GM21423 (cell line): ENCODE measurements around the gene CPED1.
A peak's percentile ranks its signal among the peaks of the same experiment; 100 is the strongest.
"Not testable (repeated sequence)": the region's sequence is repeated elsewhere in the genome, so short reads cannot be mapped to it uniquely, and the experiment has no call there.

ENCODE experiments used
- ATAC-seq: cut with Tn5 transposase; IDR thresholded peaks from one replicate; pipeline ENCODE4 v1.9.1; 2021; ENCODE audit warnings: mild to moderate bottlenecking, moderate library complexity; ENCODE audit not compliant: unreplicated experiment

Gene CPED1

GRCh38 chr7:121036776-121037175 is 48.3 kb downstream of the CPED1 start:
- not testable (repeated sequence) for ATAC-seq

- not testable (repeated sequence) for ATAC-seq
Measured at GRCh38 chr7:121037329-121037728, 48.8 kb downstream of the CPED1 start.

- ATAC-seq, result no peak
Measured at GRCh38 chr7:121037957-121038716, 49.6 kb downstream of the CPED1 start.

GRCh38 chr7:121038717-121039509 is 50.4 kb downstream of the CPED1 start:
- no peak for ATAC-seq

- no peak for ATAC-seq
Measured at GRCh38 chr7:121039510-121039822, 51.0 kb downstream of the CPED1 start.

- ATAC-seq, result no peak
Measured at GRCh38 chr7:121039994-121040393, 51.5 kb downstream of the CPED1 start.

GRCh38 chr7:121041516-121042148 is 53.1 kb downstream of the CPED1 start:
- ATAC-seq, result no peak

GRCh38 chr7:121042195-121042594 is 53.7 kb downstream of the CPED1 start:
- no peak for ATAC-seq

- no peak for ATAC-seq
Measured at GRCh38 chr7:121042899-121043298, 54.4 kb downstream of the CPED1 start.

GRCh38 chr7:121043314-121044234 is 55.1 kb downstream of the CPED1 start:
- no peak for ATAC-seq

- no peak for ATAC-seq
Measured at GRCh38 chr7:121045090-121045489, 56.6 kb downstream of the CPED1 start.

GRCh38 chr7:121046009-121046408 is 57.5 kb downstream of the CPED1 start:
- ATAC-seq, result no peak

- ATAC-seq, result no peak
Measured at GRCh38 chr7:121046893-121047468, 58.5 kb downstream of the CPED1 start.

- ATAC-seq, result no peak
Measured at GRCh38 chr7:121048195-121048594, 59.7 kb downstream of the CPED1 start.

GRCh38 chr7:121049028-121049791 is 60.7 kb downstream of the CPED1 start:
- no peak for ATAC-seq

GRCh38 chr7:121049897-121050296 is 61.4 kb downstream of the CPED1 start:
- ATAC-seq, result no peak

GRCh38 chr7:121053219-121053618 is 64.7 kb downstream of the CPED1 start:
- no peak for ATAC-seq

GRCh38 chr7:121054925-121055324 is 66.4 kb downstream of the CPED1 start:
- peak; percentile 51 for ATAC-seq

- no peak for ATAC-seq
Measured at GRCh38 chr7:121057878-121058277, 69.4 kb downstream of the CPED1 start.

- ATAC-seq, result no peak
Measured at GRCh38 chr7:121058975-121059374, 70.5 kb downstream of the CPED1 start.
